Measurements from ENCODE around the gene DDX54.

The DDX54 gene

DNA sequence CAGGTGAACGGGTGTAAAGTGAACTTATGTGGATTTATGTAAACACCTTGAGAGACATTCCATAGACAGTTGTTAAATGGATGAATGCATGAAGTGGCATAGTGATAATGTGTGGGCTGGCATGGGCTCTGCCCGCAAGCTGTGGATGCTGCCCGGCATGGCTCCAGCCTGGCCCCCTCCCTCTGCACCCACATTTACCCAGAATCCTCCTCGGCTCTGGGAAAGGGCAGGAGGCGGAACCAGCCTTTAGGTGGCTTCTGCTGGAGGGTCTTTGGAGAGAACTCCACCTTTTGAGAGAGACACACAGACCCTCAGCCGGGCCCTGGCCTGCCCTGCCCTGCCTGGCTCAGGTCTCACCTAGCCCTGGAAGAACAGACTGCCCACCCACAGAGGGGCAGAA lies 68.4 kb downstream of the DDX54 start:
- DNase-seq = no peak

GRCh38 chr12:113115455-113116126 lies 69.7 kb downstream of the DDX54 start:
- no peak for DNase-seq

GRCh38 chr12:113114447-113115178 lies 70.7 kb downstream of the DDX54 start:
- no peak for DNase-seq

DNA sequence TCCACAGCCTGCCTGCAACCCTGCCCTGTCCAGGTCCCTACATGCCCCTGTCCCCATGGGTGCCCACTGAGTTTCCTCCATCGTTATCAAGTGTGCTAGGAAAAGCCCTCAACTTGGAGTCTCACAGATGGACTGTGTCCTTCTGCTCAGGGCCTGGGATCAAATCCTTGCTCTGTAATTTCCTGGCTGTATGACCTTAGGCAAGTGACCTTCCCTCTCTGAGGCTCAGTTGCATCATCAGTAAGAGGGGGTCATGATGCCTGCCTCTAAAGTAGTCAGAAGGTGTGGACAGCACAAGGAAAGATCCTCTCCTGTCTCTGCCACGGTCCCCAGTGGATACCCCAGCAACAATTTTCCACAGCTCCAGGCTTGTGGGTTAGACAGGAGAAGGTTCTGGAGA lies 71.9 kb downstream of the DDX54 start:
- DNase-seq = no peak

DNA sequence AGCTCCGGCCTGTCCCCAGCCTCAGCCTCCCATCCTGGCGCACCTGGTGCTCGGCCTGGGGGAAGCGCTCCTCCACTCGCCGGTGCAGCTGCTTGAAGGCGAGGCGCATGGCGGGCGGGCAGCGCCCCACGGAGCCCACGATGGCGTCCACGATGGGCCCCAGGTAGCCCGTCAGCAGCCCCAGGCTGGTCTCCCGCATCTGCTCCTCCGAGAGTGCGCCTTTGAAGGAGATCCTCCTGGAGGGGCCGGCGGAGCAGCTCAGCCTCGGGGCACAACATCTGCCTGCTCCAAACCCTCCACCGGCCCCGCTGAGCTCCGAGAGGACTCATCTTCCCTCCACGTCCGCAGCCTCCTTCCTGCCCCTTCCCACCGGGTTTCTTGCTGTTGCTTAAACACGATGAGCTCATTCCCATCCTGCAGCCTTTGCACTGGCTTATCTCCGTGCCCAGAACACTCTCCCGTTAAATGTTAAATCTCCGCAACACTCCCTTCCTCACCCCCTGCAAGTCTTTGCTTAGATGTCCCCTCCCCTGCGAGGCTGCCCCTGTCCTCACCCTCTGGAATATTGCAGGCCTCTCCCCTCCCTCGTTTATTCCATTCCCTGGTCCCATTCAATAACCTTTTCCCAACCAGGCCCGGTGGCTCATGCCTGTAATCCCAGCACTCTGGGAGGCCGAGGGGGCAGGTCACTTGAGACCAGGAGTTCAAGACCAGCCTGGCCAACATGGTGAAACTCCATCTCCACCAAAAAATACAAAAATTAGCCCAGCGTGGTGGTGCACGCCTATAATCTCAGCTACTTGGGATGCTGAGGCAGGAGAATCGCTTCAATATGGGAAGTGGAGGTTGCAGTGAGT lies 73.0 kb downstream of the DDX54 start:
- DNase-seq = no peak

GRCh38 chr12:113111247-113111646 lies 74.0 kb downstream of the DDX54 start:
- DNase-seq = no peak

GRCh38 chr12:113109872-113110599 lies 75.2 kb downstream of the DDX54 start:
- DNase-seq = no peak

GRCh38 chr12:113109360-113109759 lies 75.9 kb downstream of the DDX54 start:
- DNase-seq = no peak

- no peak for DNase-seq
Measured at GRCh38 chr12:113108308-113108707, 77.0 kb downstream of the DDX54 start.

All from activated T-cell treated with anti-CD3 and anti-CD28 coated beads, Interleukin-2, amount 50 U/mL, for 48 hours (primary cell).